KMS-11 (cell line): ENCODE results near the gene LRRC4C.

Experiments
- H2AFZ ChIP-seq: fragments of 200-600 bp; sonication (generic); 2 replicates; pipeline ENCODE4 v1.6.1; 2016; ENCODE audit warnings: antibody characterized with exemption, mixed run types, low read depth
- H3K27ac ChIP-seq: fragments of 200-600 bp; sonication (generic); 2 replicates; pipeline ENCODE4 v1.6.1; 2016; ENCODE audit warnings: mild to moderate bottlenecking, mixed run types
- H3K27me3 ChIP-seq: fragments of 200-600 bp; sonication (generic); 2 replicates; pipeline ENCODE4 v1.6.1; 2017; ENCODE audit warnings: mild to moderate bottlenecking, low read depth, mixed run types, moderate library complexity; ENCODE audit not compliant: insufficient read depth
- H3K36me3 ChIP-seq: fragments of 200-600 bp; sonication (generic); 2 replicates; pipeline ENCODE4 v1.6.1; 2017; ENCODE audit warnings: mild to moderate bottlenecking, mixed run types; ENCODE audit not compliant: insufficient read depth
- H3K4me1 ChIP-seq: fragments of 200-600 bp; sonication (generic); 2 replicates; pipeline ENCODE4 v1.6.1; 2016; ENCODE audit warnings: mild to moderate bottlenecking, low read depth, mixed run types; ENCODE audit not compliant: poor library complexity, severe bottlenecking
- H3K4me2 ChIP-seq: fragments of 200-600 bp; sonication (generic); 2 replicates; pipeline ENCODE4 v1.7.0; 2016; ENCODE audit warnings: mild to moderate bottlenecking, mixed run types
- H3K4me3 ChIP-seq: fragments of 200-600 bp; sonication (generic); IDR thresholded peaks from 2 replicates; pipeline ENCODE4 v1.6.1; 2017; ENCODE audit warnings: low read depth, low read length, mixed read lengths; ENCODE audit not compliant: insufficient read depth
- H3K79me2 ChIP-seq: fragments of 200-600 bp; sonication (generic); 2 replicates; pipeline ENCODE4 v1.6.1; 2016; ENCODE audit warnings: low read depth, mixed run types; ENCODE audit not compliant: insufficient read depth
- H3K9ac ChIP-seq: fragments of 200-600 bp; sonication (generic); 2 replicates; pipeline ENCODE4 v1.6.1; 2016; ENCODE audit warnings: mild to moderate bottlenecking, mixed run types
- H4K20me1 ChIP-seq: fragments of 200-600 bp; sonication (generic); 2 replicates; pipeline ENCODE4 v1.6.1; 2016; ENCODE audit warnings: mild to moderate bottlenecking, mixed run types; ENCODE audit not compliant: insufficient read depth
- TF ChIP-seq, protein P1 (sequence below): fragments of 200-600 bp; sonication (generic); conservative IDR thresholded peaks from 2 replicates; pipeline ENCODE4 v1.6.1; 2017; ENCODE audit warnings: low read depth, mild to moderate bottlenecking, antibody characterized with exemption, low read length, moderate library complexity, mixed read lengths

Gene LRRC4C

DNA sequence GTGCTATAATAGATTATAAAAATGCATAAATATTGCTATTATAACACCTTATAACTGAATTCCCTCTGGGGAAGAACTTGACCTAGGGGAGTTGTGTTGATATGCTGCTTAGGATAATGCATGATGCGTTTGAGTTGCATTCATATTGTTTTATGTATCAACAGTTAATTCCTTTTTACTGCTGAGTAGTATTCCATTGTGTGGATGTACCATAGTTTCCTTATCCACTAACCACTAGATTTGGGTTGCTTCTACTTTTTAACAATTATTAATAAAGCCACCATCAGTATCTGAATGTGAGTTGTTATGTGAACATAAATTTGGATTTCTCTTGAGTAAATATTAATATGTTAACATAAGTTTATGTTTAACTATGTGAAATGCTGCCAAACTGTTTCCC lies 19.7 kb upstream of the LRRC4C start:
- H3K27ac ChIP-seq = no peak overlapping the region
- H3K9ac ChIP-seq = no peak overlapping the region
- no peak overlapping the region for H3K4me2 ChIP-seq
- H3K27me3 ChIP-seq = no peaks in the 10 kb centered on the region
- H3K4me3 ChIP-seq = no peak overlapping the region
- no peaks in the 10 kb centered on the region for H3K36me3 ChIP-seq
- H4K20me1 ChIP-seq = no peaks in the 10 kb centered on the region
- no peaks in the 10 kb centered on the region for H3K79me2 ChIP-seq
- H3K4me1 ChIP-seq = no peaks in the 10 kb centered on the region
- H2AFZ ChIP-seq = no peak overlapping the region
- TF ChIP-seq, protein P1, sequence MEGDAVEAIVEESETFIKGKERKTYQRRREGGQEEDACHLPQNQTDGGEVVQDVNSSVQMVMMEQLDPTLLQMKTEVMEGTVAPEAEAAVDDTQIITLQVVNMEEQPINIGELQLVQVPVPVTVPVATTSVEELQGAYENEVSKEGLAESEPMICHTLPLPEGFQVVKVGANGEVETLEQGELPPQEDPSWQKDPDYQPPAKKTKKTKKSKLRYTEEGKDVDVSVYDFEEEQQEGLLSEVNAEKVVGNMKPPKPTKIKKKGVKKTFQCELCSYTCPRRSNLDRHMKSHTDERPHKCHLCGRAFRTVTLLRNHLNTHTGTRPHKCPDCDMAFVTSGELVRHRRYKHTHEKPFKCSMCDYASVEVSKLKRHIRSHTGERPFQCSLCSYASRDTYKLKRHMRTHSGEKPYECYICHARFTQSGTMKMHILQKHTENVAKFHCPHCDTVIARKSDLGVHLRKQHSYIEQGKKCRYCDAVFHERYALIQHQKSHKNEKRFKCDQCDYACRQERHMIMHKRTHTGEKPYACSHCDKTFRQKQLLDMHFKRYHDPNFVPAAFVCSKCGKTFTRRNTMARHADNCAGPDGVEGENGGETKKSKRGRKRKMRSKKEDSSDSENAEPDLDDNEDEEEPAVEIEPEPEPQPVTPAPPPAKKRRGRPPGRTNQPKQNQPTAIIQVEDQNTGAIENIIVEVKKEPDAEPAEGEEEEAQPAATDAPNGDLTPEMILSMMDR = no peak

DNA sequence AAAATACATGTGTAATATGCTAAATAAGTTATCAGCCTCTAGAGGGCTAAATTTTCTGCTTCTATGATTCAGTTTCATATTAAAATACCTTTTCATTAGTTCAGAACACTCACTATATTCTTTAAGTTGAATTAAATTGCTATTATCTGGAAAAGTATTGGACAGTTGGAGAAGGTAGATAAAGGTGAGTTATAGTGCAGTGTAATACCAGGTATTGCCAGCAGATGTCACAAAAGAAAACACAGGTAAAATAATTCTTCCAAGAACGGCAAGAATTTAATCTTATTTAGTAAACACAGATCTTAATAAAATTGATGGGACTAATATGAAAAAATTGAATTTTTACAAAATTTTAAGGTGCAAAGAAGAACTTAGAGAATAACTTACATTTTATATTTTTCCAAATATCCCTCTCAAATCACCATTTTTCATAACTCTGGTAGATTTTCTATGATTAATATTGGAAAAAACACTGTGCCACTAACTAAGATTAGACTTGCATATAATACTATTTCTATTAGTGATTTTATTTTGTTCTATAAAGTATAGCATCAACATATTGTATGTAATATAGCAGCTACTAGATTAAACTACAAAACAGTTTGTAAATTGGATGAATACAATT lies 1.7 kb upstream of the LRRC4C start:
- no peak overlapping the region for H3K4me2 ChIP-seq
- H3K4me1 ChIP-seq = no peaks in the 10 kb centered on the region
- H2AFZ ChIP-seq = no peak overlapping the region
- H3K27ac ChIP-seq = no peak overlapping the region
- TF ChIP-seq, protein P1 = peak; percentile 82
- no peak overlapping the region for H3K9ac ChIP-seq
- H3K36me3 ChIP-seq = no peaks in the 10 kb centered on the region
- H3K4me3 ChIP-seq = no peak overlapping the region
- H3K27me3 ChIP-seq = no peaks in the 10 kb centered on the region
- no peaks in the 10 kb centered on the region for H3K79me2 ChIP-seq
- no peaks in the 10 kb centered on the region for H4K20me1 ChIP-seq

DNA sequence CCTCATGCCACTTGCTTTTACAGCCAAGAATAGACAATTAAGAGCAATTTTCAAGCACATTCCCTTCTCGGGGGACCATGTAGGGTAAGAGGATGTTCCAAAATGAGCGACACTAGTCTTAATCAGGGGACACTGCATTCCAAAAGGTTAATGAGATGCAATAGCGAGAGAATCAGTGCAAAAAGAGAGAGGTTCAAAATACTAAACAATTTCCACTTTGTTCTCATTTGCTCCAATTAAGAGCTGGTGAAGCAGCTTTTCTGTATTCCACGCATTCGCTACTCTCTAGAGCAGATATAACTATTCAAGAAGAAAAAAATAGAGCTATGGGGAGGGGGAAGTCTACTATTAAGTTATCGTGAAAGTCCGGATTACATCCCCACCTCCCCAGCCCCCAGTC lies 811 bp downstream of the LRRC4C start:
- Histone ChIP-seq H3K4me1 (no peaks in the 10 kb centered on the region), H3K4me3 (no peak overlapping the region), H3K79me2 (no peaks in the 10 kb centered on the region), H3K36me3 (no peaks in the 10 kb centered on the region), H4K20me1 (no peaks in the 10 kb centered on the region), H2AFZ (no peak overlapping the region), H3K4me2 (no peak overlapping the region), H3K27me3 (no peaks in the 10 kb centered on the region), H3K27ac (no peak overlapping the region), H3K9ac (no peak overlapping the region)
- TF ChIP-seq, protein P1 = no peak

DNA sequence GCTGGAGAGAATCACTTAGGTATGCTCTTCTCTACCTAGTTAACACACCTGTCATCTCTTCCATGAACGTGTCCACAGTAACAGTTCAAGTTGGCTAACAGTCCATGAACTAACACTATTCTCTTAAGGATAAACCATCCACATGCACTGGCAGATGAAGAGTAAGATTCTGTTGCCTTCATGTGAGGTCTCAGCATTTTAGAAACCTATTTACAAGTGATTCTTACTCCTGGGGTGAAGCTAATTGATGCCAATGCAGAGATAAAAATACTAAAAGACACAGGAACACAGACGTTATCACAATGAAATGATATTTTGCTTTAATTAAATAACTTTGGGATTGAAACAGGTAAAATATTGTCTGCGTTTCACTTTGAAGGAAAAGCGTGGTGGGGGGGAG lies 1.3 kb downstream of the LRRC4C start:
- Histone ChIP-seq H3K4me3 (no peak overlapping the region), H3K27me3 (no peaks in the 10 kb centered on the region), H4K20me1 (no peaks in the 10 kb centered on the region), H3K4me1 (no peaks in the 10 kb centered on the region), H3K4me2 (no peak overlapping the region), H3K9ac (no peak overlapping the region), H3K36me3 (no peaks in the 10 kb centered on the region), H3K27ac (no peak overlapping the region), H3K79me2 (no peaks in the 10 kb centered on the region), H2AFZ (no peak overlapping the region)
- TF ChIP-seq, protein P1 = no peak
